ENCODE results near the gene TM4SF18. TPM values are rescaled to one million over a fixed set of nuclear protein-coding genes. Genes with fewer than 3 reads are reported as not detected.

The TM4SF18 gene
- polyA plus RNA-seq, 4 donors, result 0.27 to 5.3 (median 1.1) TPM; not detected in 1

DNA sequence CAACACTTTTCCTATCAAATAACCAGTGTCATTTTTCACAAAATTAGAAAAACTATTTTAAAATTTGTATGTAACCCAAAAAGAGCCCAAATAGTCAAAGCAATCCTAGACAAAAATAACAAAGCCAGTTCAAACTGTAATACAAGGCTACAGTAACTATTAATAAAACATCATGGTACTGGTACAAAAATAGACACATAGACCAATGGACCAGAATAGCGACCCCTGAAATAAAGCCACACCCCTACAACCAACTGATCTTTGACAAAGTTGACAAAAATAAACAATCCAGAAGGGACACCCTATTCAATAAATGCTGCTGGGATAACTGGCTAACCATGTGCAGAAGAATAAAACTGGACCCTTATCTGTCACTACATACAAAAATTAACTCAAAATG is 19.9 kb downstream of the TM4SF18 start:
- H3K27me3 ChIP-seq (ENCODE audit: control insufficient read depth in 3 of 3, insufficient read depth in 3 of 3, low read length in 3 of 3), result no peaks in the 10 kb centered on the region
- H3K9me3 ChIP-seq (ENCODE audit: control insufficient read depth in 2 of 2, insufficient read depth in 1 of 2, low read depth in 1 of 2, low read length in 1 of 2), result peaks cover 0 to 3% of the 10 kb centered on the region in 2 donors
- FAIRE-seq, result no peak
- no peak overlapping the region for H3K27ac ChIP-seq (ENCODE audit: low read depth in 1 of 3, low read length in 2 of 3)
- H3K36me3 ChIP-seq (ENCODE audit: control insufficient read depth in 3 of 3, insufficient read depth in 2 of 3, low read depth in 1 of 3, low read length in 3 of 3), result no peaks in the 10 kb centered on the region
- peaks cover 0 to 20% (median 5%) of the 10 kb centered on the region in 3 donors for H3K4me1 ChIP-seq (ENCODE audit: control insufficient read depth in 3 of 3, insufficient read depth in 2 of 3, low read depth in 1 of 3, low read length in 2 of 3)
- WGBS, 3 donors, result 59 to 74% (median 72%) methylated on average over 1 of the region's 1 CpG
- no peak for DNase-seq
- no peak overlapping the region for H3K4me3 ChIP-seq (ENCODE audit: low read depth in 1 of 3, low read length in 3 of 3)

GRCh38 chr3:149310796-149311534 is 22.5 kb downstream of the TM4SF18 start:
- no peaks in the 10 kb centered on the region for H3K36me3 ChIP-seq (ENCODE audit: control insufficient read depth in 3 of 3, insufficient read depth in 2 of 3, low read depth in 1 of 3, low read length in 3 of 3)
- H3K4me1 ChIP-seq (ENCODE audit: control insufficient read depth in 3 of 3, insufficient read depth in 2 of 3, low read depth in 1 of 3, low read length in 2 of 3), result peaks cover 0 to 8% (median 0%) of the 10 kb centered on the region in 3 donors
- DNase-seq (no peak), FAIRE-seq (no peak)
- H3K27ac ChIP-seq (ENCODE audit: low read depth in 1 of 3, low read length in 2 of 3), result no peak overlapping the region
- 82 to 92% (median 86%) methylated on average over 7 of the region's 7 CpGs for WGBS, 3 donors
- peaks cover 0 to 3% of the 10 kb centered on the region in 2 donors for H3K9me3 ChIP-seq (ENCODE audit: control insufficient read depth in 2 of 2, insufficient read depth in 1 of 2, low read depth in 1 of 2, low read length in 1 of 2)
- H3K4me3 ChIP-seq (ENCODE audit: low read depth in 1 of 3, low read length in 3 of 3), result no peak overlapping the region
- H3K27me3 ChIP-seq (ENCODE audit: control insufficient read depth in 3 of 3, insufficient read depth in 3 of 3, low read length in 3 of 3), result no peaks in the 10 kb centered on the region

GRCh38 chr3:149307435-149307783 is 26.0 kb downstream of the TM4SF18 start:
- 87 to 95% (median 92%) methylated on average over 1 of the region's 1 CpG for WGBS, 3 donors
- H3K4me1 ChIP-seq (ENCODE audit: control insufficient read depth in 3 of 3, insufficient read depth in 2 of 3, low read depth in 1 of 3, low read length in 2 of 3), result no peaks in the 10 kb centered on the region

GRCh38 chr3:149306751-149307434 is 26.5 kb downstream of the TM4SF18 start:
- DNase-seq, result no peak
- 87 to 98% (median 94%) methylated on average over 2 of the region's 2 CpGs for whole genome bisulfite sequencing, 3 donors
- Histone ChIP-seq H3K4me3 (ENCODE audit: low read depth in 1 of 3, low read length in 3 of 3) (no peak overlapping the region), H3K36me3 (ENCODE audit: control insufficient read depth in 3 of 3, insufficient read depth in 2 of 3, low read depth in 1 of 3, low read length in 3 of 3) (no peaks in the 10 kb centered on the region), H3K9me3 (ENCODE audit: control insufficient read depth in 2 of 2, insufficient read depth in 1 of 2, low read depth in 1 of 2, low read length in 1 of 2) (peaks cover 0 to 3% of the 10 kb centered on the region in 2 donors), H3K27ac (ENCODE audit: low read depth in 1 of 3, low read length in 2 of 3) (no peak overlapping the region), H3K4me1 (ENCODE audit: control insufficient read depth in 3 of 3, insufficient read depth in 2 of 3, low read depth in 1 of 3, low read length in 2 of 3) (no peaks in the 10 kb centered on the region), H3K27me3 (ENCODE audit: control insufficient read depth in 3 of 3, insufficient read depth in 3 of 3, low read length in 3 of 3) (no peaks in the 10 kb centered on the region)
- no peak for FAIRE-seq

More at GRCh38 chr3:149307435-149307783, 26.0 kb downstream of the TM4SF18 start:
- no peaks in the 10 kb centered on the region for H3K27me3 ChIP-seq (ENCODE audit: control insufficient read depth in 3 of 3, insufficient read depth in 3 of 3, low read length in 3 of 3)
- no peak overlapping the region for H3K4me3 ChIP-seq (ENCODE audit: low read depth in 1 of 3, low read length in 3 of 3)
- DNase-seq, result no peak
- no peak for FAIRE-seq
- peaks cover 0 to 3% of the 10 kb centered on the region in 2 donors for H3K9me3 ChIP-seq (ENCODE audit: control insufficient read depth in 2 of 2, insufficient read depth in 1 of 2, low read depth in 1 of 2, low read length in 1 of 2)
- H3K36me3 ChIP-seq (ENCODE audit: control insufficient read depth in 3 of 3, insufficient read depth in 2 of 3, low read depth in 1 of 3, low read length in 3 of 3), result no peaks in the 10 kb centered on the region
- H3K27ac ChIP-seq (ENCODE audit: low read depth in 1 of 3, low read length in 2 of 3), result no peak overlapping the region

DNA sequence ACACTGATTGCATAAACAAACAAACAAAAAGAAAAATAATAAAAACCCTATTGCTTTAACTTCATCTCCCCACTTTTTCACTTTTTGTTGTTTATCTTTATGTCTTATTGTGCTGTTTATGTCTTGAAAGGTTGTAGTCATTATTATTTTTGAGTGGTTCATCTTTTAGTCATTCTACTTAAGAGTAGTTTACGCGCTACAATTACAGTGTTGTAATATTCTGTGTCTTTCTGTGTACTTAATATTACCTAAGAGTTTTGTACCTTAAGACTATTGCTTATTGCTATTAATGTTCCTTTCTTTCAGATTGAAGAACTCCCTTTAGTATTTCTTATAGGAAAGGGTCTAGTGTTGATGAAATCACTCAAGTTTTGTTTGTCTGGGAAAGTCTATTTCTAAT is 28.1 kb downstream of the TM4SF18 start:
- peaks cover 0 to 3% of the 10 kb centered on the region in 2 donors for H3K9me3 ChIP-seq (ENCODE audit: control insufficient read depth in 2 of 2, insufficient read depth in 1 of 2, low read depth in 1 of 2, low read length in 1 of 2)
- 96 to 100% (median 97%) methylated on average over 2 of the region's 2 CpGs for WGBS, 3 donors
- DNase-seq (no peak), FAIRE-seq (peak; percentile 51)
- no peak overlapping the region for H3K27ac ChIP-seq (ENCODE audit: low read depth in 1 of 3, low read length in 2 of 3)
- H3K4me3 ChIP-seq (ENCODE audit: low read depth in 1 of 3, low read length in 3 of 3), result no peak overlapping the region
- H3K27me3 ChIP-seq (ENCODE audit: control insufficient read depth in 3 of 3, insufficient read depth in 3 of 3, low read length in 3 of 3), result no peaks in the 10 kb centered on the region
- H3K36me3 ChIP-seq (ENCODE audit: control insufficient read depth in 3 of 3, insufficient read depth in 2 of 3, low read depth in 1 of 3, low read length in 3 of 3), result no peaks in the 10 kb centered on the region
- H3K4me1 ChIP-seq (ENCODE audit: control insufficient read depth in 3 of 3, insufficient read depth in 2 of 3, low read depth in 1 of 3, low read length in 2 of 3), result peaks cover 0 to 4% (median 0%) of the 10 kb centered on the region in 3 donors

- FAIRE-seq (peak; percentile 55), DNase-seq (peak; percentile 91 to 92)
- WGBS, 3 donors, result 14 to 37% (median 19%) methylated on average over 5 of the region's 5 CpGs
Measured at GRCh38 chr3:149299938-149300801, 33.3 kb downstream of the TM4SF18 start.

GRCh38 chr3:149296972-149297371 is 36.5 kb downstream of the TM4SF18 start:
- peaks cover 0 to 17% (median 0%) of the 10 kb centered on the region in 3 donors for H3K4me1 ChIP-seq (ENCODE audit: control insufficient read depth in 3 of 3, insufficient read depth in 2 of 3, low read depth in 1 of 3, low read length in 2 of 3)
- FAIRE-seq (no peak), DNase-seq (no peak)
- no peak overlapping the region for H3K4me3 ChIP-seq (ENCODE audit: low read depth in 1 of 3, low read length in 3 of 3)
- WGBS, 3 donors, result 93 to 99% (median 96%) methylated on average over 2 of the region's 2 CpGs
- H3K9me3 ChIP-seq (ENCODE audit: control insufficient read depth in 2 of 2, insufficient read depth in 1 of 2, low read depth in 1 of 2, low read length in 1 of 2), result peaks cover 0 to 13% of the 10 kb centered on the region in 2 donors
- no peak overlapping the region for H3K27ac ChIP-seq (ENCODE audit: low read depth in 1 of 3, low read length in 2 of 3)
- no peaks in the 10 kb centered on the region for H3K36me3 ChIP-seq (ENCODE audit: control insufficient read depth in 3 of 3, insufficient read depth in 2 of 3, low read depth in 1 of 3, low read length in 3 of 3)
- H3K27me3 ChIP-seq (ENCODE audit: control insufficient read depth in 3 of 3, insufficient read depth in 3 of 3, low read length in 3 of 3), result no peaks in the 10 kb centered on the region

More at GRCh38 chr3:149299938-149300801, 33.3 kb downstream of the TM4SF18 start:
- Histone ChIP-seq H3K4me3 (ENCODE audit: low read depth in 1 of 3, low read length in 3 of 3) (no peak overlapping the region), H3K27me3 (ENCODE audit: control insufficient read depth in 3 of 3, insufficient read depth in 3 of 3, low read length in 3 of 3) (no peaks in the 10 kb centered on the region), H3K36me3 (ENCODE audit: control insufficient read depth in 3 of 3, insufficient read depth in 2 of 3, low read depth in 1 of 3, low read length in 3 of 3) (no peaks in the 10 kb centered on the region), H3K27ac (ENCODE audit: low read depth in 1 of 3, low read length in 2 of 3) (peak overlapping the region in 2 of 3 donors; percentile 75 to 90), H3K4me1 (ENCODE audit: control insufficient read depth in 3 of 3, insufficient read depth in 2 of 3, low read depth in 1 of 3, low read length in 2 of 3) (peaks cover 0 to 17% (median 0%) of the 10 kb centered on the region in 3 donors), H3K9me3 (ENCODE audit: control insufficient read depth in 2 of 2, insufficient read depth in 1 of 2, low read depth in 1 of 2, low read length in 1 of 2) (peaks cover 0 to 7% of the 10 kb centered on the region in 2 donors)

GRCh38 chr3:149292666-149293065 is 40.8 kb downstream of the TM4SF18 start:
- no peaks in the 10 kb centered on the region for H3K36me3 ChIP-seq (ENCODE audit: control insufficient read depth in 3 of 3, insufficient read depth in 2 of 3, low read depth in 1 of 3, low read length in 3 of 3)
- FAIRE-seq, result no peak

More at GRCh38 chr3:149292666-149293065, 40.8 kb downstream of the TM4SF18 start:
- 72 to 88% (median 87%) methylated on average over 6 of the region's 6 CpGs for WGBS, 3 donors
- Histone ChIP-seq H3K27ac (ENCODE audit: low read depth in 1 of 3, low read length in 2 of 3) (no peak overlapping the region), H3K27me3 (ENCODE audit: control insufficient read depth in 3 of 3, insufficient read depth in 3 of 3, low read length in 3 of 3) (no peaks in the 10 kb centered on the region), H3K4me3 (ENCODE audit: low read depth in 1 of 3, low read length in 3 of 3) (no peak overlapping the region), H3K4me1 (ENCODE audit: control insufficient read depth in 3 of 3, insufficient read depth in 2 of 3, low read depth in 1 of 3, low read length in 2 of 3) (no peaks in the 10 kb centered on the region), H3K9me3 (ENCODE audit: control insufficient read depth in 2 of 2, insufficient read depth in 1 of 2, low read depth in 1 of 2, low read length in 1 of 2) (peaks cover 0 to 13% of the 10 kb centered on the region in 2 donors)
- no peak for DNase-seq
